Caki2 (cell line): ENCODE results near the gene RAD21L1. TPM values are rescaled to one million over a fixed set of nuclear protein-coding genes. Genes with fewer than 3 reads are reported as not detected.
A peak's percentile ranks its signal among the peaks of the same experiment; 100 is the strongest.

ENCODE experiments used
- DNase-seq: peaks from one replicate; pipeline ENCODE4 v3.0.0-alpha.2; 2015; ENCODE audit warnings: low read depth
- in situ Hi-C: cut with HindIII; loops from 2 replicates; pipeline ENCODE4 v1.10.0; 2016; ENCODE audit warnings: low sequenced_read_pairs, low pct_unique_long_range_greater_than_20kb, mixed read lengths
- total RNA-seq: library from RNA; depleted of rRNA; stranded (reverse); fragments of >200 nt; shearing (Covaris generic); gene quantifications from 2 replicates; pipeline ENCODE4 v1.2.3, GENCODE V29; 2014; ENCODE audit warnings: low replicate concordance

Gene RAD21L1
- total RNA-seq, 1 experiment from 2014 or later, result 0.57 TPM

DNA sequence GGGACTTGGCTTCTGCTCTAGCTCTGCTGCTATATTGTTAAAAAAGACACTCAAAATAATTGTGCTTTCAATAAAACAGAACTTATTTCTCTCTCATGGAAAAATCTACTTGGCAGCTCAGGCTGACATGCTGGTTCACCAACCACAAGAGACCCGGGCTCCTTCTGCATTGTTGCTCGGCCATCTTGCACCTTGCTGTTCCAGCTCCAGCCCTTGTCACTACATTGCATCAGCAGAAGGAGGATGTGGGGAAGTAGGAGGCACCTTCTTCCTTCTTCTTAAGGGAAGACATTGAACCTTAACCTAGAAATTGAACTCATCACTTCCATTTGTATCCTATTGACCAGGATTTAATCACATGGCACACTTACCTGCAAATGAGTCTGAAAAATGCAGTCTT lies 29.2 kb upstream of the RAD21L1 start:
- in situ Hi-C loops, result no loop called here
- DNase-seq, result no peak

DNA sequence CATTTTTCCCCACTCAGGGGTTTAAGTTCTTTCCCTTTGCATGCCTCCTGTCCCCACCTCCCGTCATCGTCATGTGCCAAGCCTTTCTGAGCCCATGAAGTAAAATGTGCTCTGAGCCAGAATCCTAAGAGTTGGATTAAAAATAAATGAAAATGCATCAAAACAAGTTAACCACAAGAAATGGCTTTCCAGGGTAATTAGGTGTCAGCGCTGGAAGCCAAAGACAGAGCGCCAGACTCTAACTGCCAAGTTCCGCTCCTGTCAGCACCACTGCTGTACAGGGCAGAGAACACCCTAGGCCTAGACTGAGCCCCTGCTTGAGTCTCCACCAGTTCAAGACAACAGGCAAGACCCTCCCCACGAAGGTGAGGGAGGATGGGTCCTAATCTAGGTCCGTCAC lies 28.0 kb upstream of the RAD21L1 start:
- no peak for DNase-seq
- in situ Hi-C loops, result no loop called here

DNA sequence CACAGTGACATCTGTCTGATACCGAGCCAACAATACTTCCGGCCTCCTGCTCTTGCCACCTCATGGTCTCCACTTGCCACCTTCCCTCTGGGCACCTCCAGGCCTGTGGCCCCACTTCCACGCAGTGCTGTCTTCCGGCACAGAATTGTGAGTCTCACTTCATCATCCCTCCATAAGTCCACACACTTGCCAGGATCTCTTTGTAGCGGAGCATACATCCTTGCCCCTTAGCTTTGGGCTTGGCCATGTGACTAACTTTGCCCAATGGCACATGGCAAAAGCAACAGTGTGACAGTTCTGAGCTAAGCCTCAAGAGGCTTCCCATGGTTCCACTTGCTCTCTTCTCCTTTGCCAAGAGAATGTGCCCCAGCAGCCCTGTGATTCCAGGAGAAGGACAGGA lies 27.1 kb upstream of the RAD21L1 start:
- DNase-seq, result no peak
- in situ Hi-C loops, result no loop called here

DNA sequence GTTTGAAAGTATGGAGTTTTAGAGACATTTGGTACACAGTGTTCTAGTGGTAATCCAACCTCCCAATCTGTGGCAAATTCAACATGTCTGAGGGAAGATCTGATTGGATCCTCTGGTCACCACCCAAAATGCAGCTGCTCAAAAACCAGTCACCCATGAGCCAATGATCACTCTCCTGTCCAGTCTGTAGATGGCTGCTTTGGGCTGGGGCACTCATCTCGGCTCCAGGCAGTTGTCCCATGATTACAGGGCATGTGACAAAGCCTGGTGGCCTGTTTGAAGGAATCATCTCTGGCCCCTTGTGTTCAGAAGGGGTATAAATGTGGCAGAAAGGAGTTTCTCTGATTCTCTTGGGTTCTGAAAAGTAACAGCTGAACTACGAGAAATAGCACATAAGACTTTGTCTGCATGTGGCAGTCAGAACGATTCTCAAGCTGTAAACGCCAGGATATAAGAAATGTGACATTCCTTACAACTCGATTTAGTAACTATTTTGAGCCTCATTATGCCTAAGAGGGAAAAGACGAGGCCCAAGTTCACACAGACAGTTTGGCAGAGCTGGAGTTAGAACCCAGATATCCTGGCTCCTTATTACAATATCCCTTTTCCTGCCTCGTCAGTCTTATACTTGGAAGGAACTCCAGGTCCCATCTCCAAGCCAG lies 26.5 kb upstream of the RAD21L1 start:
- in situ Hi-C loops, result no loop called here
- no peak for DNase-seq

DNA sequence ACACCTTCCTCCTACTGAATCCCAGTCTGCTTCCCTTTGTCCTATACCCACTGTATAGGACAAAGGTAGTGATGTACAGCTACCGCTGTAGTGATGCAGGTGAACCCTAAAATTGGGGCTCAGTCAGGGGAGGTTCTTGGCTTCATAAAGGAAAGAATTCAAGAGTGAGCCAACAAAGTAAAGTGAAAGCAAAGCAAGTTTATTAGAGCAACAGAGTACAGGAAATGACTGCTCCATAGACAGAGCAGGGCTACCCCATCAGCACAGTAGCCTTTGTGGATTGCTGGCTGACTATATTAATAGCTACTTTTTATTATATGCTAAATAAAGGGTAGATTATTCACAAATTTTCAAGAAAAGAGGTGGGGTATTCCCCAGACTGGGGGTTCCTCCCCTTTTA lies 25.9 kb upstream of the RAD21L1 start:
- no peak for DNase-seq
- in situ Hi-C loops, result no loop called here

DNA sequence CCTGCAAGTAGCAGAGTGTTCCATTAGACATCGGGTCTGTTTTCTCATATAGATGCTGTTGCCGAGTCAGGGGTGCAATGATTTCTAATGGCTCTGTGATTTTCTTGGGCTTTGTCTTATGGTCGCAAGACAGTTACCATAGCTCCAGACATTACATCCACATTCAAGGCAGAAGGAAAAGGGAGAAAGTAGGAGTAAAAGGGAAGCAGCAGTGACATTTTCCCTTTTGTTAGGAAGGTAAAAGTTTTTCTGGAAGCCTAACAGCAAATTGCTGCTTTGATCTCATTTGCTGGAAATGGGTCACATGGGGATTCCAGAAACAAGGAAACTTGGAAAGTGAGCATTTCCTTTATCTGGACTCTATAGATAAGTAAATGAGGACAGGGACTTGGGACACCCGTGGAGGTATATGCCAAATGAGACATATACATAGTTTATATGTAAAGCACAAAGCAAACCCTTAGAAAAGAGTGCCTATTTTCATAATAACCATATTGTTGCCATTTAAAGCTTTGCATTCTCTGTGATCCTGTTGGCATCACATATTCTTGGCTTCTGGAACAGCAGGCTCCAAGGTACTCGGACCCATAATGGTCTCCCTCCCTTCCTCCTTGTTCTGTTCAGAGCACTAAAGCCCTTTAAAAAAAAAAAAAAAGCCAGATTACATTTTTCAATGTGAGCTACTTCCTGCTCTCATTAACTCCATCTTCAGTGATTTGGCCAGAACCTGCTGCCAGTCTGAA lies 22.9 kb upstream of the RAD21L1 start, which contains the start of gene C20orf202:
C20orf202 (plus strand) TSS at position 693 of the 743 bp plus-strand sequence. CDS start 132 bp downstream, outside the sequence.
- in situ Hi-C loops, result no loop called here
- no peak for DNase-seq

DNA sequence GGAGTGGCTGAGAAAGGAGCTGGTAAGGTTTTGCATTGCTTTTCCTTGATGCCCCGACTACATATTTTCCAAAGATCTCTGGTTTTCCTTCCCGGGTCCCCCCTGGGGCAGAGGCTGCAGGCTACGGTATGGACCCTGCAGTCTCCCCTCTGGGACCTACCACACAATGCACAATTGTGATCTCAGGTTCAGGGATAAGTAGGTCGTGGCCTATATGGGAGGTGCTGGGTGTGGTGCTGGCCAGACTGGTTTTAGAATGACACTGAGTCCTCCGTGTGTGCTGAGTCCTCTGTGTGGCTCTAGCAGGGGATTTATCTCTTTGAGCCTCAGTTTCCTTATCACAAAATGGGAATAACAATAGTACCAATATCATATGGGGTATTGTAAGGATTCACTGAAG lies 22.2 kb upstream of the RAD21L1 start:
- in situ Hi-C loops, result no loop called here
- no peak for DNase-seq

DNA sequence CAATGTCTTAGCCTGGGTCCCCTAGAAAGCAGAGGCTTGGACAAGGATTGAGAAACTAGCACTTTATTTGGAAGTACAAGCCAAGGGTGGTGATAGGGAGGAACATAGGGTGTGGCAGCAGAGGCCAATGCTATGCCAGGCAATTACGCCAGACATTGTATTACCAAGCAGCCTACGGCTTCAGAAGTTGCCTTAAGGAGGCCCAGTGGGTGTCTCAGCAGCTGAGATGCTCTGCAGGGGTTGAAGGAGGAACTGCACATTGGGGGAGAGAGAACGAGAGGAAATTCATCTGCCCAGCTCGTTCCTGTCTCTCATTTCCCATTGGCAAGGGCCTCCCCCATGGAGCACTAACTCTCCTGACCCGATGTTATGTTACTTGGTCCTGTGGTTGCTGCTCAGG lies 21.7 kb upstream of the RAD21L1 start:
- DNase-seq, result no peak
- in situ Hi-C loops, result no loop called here

DNA sequence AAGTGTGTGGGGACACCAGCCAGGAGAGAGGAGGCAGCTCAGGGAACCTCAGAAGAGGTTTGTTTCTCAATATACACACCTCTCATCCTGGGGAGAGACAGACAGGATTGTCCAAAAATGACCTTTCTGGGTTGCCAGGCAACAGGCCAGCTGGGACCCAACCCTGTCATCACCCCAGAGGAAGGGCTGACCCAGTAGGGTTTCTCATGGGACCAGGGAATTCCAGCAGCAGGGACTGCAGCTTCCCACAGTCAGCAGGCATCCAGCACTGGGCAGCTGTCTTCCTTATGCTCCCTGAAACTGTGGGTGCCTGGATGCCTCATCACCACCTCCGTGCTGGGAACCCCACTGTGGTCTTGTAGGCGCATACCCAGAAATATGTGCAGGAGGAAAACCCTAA lies 21.3 kb upstream of the RAD21L1 start:
- in situ Hi-C loops, result no loop called here

DNA sequence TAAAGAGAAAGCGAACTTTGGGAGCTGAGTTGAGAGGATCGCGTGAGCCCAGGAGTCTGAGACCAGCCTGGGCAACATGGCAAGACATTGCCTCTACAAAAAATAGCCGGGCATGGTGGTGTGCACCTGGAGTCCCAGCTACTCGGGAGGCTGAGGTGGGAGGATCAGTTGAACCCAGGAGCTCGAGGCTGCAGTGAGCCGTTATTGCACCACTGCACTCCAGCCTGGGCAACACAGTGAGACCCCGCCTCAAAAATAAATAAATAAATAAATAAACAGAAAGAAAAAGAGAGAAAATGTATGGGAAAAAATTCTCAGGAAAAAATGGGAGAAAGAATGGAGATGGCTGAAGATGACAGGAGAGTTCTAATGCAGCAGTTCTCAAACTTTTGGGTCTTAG lies 20.0 kb upstream of the RAD21L1 start:
- DNase-seq, result no peak
- in situ Hi-C loops, result no loop called here

More for the DNA sequence above, 21.3 kb upstream of the RAD21L1 start:
- no peak for DNase-seq

DNA sequence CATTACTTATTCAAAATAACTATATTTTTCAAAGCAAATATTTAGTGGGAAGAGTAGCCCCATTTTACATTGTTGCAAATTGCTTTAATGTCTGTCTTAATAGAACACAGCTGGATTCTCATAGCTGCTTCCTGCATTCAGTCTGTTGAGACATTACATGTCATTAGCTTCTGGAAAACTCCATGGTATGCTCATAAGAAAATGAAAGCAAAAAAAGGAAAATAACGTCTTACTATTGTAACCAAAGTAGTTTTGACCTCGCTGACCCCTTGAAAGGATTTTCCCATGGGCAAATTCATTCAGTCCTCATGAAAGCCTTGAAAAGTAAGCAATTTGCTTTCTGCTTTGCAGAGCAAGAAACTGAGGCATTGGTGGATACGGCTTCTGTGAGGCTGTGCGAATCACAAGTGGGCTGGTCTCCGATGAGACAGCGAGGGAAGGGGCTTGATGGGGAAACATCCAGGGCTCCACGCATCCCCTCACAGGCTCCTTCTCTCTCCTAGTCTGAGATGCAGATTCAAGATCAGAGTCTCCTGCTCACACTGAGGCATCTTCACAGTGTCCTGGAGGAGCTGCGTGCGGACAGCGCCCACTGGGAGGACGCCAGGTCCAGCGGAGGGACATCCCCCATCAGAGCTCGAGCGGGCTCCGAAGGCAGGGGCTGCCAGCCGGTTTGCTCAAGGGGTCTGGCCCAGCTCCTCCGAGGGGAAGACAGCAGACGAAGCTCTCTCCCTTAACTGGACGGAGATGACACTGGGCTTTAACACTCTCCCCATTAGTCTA lies 19.3 kb upstream of the RAD21L1 start:
- in situ Hi-C loops, result no loop called here
- DNase-seq, result no peak

DNA sequence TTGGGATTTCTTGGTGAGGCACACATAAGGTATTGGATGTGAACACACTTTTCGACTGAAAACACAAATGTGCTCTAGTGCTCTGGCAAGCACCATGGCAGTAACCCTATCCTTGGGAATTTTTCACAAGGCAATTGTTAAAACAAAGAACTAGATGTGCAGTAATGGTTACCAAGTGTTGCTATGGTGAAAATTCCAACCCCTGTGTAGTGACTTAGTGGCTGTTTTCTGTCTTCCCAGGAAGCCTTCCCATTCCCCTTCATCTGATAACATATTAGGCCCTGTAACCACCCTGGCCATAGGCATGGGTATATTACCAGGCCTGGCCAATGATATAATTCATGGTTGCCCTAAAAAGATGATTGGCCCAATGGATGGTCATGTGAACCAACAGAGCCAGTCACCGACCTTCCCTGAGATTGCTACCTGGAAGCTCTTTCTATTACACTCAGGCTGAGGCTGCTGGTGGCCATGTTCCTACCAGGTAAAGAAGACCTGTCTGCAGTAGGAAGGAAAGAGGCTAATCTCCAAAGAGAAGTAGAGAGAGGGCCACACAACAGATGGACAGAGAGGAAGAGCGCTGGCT lies 18.5 kb upstream of the RAD21L1 start:
- DNase-seq, result no peak
- in situ Hi-C loops, result no loop called here

DNA sequence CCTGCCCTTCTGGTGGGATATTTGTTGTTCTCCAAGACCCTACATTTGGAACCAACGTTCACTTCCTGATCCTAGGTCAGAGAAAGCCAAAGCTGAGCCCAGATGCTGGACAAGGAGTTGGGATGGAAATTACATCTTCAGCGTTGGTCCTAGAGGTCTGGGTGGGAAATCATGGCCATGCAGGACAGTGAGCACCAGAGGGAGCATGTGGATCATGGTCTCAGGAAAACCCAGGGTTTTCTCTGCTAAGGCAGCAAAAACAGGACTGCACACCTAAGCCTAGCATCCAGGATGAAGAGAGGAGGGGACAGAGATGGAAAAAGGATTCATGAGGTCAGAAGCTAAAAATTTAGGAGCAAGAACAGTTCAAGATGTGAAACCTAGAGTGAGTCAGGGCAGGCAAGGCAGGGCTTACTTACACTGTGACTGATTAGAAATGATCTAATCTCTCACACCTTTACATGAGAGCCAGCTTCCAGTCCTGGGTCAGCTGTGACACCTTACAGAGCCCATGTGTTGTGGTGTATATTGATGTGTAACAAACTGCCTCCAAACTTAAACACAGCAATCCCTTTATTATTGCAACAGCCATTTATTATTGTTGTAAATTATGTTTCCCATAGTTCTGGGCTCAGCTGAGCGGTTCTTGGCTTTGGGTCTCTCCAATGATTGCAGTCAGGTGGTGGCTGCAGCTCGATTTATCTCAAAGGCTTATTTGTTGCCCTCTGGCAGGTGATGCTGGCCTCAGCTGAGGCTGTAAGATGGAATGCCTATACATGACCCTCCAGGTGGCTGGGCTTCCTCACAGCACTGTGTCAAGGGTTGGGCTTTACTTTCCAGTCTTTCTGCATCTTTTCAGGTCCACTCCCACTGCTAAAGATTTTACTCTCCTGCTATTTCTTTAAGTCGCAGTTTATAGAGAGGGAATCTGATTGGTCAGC lies 16.1 kb upstream of the RAD21L1 start:
- in situ Hi-C loops, result no loop called here
- DNase-seq, result no peak

DNA sequence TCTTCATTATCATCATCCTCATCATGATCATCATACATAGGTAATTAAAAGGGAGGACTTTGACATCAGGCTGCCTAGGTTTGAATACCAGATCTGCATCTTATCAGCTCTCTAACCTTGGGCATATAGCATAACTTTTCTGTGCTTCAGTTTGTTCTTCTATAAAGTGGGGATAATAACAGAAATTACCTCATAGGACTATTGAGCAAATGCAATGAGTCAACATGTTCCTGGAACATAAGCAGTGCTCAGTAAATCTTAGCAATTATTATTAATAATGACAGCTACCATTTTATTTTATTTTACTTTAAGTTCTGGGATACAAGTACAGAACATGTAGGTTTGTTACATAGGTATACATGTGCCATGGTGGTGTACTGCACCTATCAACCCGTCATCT lies 15.3 kb upstream of the RAD21L1 start:
- DNase-seq, result no peak
- in situ Hi-C loops, result no loop called here

DNA sequence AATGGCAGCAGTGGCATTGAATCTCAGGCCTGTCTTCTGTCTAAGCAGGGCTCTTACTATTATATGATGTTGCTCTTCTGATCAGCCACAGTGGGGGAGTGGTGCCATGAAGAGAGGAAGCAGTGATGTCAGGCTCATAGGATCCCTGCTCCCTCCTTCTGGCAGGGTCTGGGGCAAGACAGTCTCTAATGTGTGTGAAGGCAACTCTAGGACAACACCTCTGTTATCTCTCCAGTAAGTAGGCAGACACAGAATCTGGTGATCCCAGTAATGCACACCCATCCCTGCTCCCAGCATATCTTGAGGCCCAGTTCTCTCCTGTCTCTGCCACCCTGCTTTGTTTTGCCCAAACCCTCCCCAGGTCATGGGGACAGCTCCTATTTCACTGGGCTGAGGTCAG lies 13.8 kb upstream of the RAD21L1 start:
- no peak for DNase-seq
- in situ Hi-C loops, result no loop called here

DNA sequence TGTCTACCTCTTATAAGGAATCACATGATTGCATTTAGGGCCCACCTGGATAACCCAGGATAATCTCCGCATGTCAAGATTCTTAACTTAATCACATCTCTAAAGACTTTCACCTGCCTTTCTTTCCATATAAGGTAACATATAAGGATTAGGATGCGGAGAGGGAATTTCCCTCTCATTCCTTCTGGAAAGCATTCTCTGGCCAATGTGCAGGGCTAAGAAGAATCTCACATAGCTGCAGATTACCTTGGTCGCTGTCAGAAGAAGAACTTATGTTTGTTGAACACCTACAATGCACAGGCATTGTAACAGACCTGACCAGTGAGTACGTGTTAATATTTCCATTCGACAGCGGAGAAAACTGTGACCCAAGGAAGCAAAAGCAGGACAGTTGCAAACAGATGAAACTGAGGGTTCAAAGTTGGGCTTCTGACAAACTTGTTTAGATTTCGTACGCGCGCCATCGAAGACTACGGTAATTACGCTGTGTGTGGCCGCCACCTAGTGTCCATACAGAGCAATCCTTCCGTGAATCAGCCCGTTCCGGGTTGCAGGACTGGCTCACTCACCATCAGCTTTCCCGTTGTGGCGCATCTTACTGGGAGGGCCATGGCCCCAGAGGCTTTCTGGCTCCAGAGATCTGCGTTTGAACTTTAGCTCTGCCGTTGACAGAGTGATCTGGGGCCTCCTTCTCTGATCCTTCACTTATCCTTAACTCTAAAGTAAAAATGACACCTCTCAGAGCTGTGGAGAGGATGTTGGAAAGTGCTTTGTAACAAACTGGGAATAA lies 13.0 kb upstream of the RAD21L1 start:
- in situ Hi-C loops, result no loop called here
- DNase-seq, result peak; percentile 56

DNA sequence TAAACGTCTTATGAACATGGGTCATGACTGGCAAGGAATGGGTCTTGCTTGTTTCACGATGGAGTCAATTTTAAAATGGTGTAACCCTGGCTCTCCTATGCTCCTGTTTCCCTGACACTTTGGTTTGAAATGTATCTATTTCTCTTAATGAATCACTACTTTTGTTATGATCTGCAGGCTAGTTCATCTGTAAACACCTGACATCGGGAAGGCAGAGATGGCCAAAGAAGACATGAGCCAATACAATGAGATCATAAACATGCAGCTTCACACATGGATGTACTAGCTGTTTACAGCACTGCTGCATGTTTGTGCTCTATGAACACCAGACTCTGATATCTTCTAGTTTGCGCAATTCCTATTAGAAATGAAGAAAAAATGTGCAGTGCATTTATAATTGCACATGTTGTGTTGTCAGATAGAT lies 11.0 kb upstream of the RAD21L1 start:
- in situ Hi-C loops, result no loop called here

More for the DNA sequence above, 11.0 kb upstream of the RAD21L1 start:
- DNase-seq, result no peak
